ENCODE results near the gene ARL13B. TPM values are rescaled to one million over a fixed set of nuclear protein-coding genes. Genes with fewer than 3 reads are reported as not detected.
A peak's percentile ranks its signal among the peaks of the same experiment; 100 is the strongest.

Gene ARL13B
- total RNA-seq, 1 donor from 2014 or later: 13.5 TPM

- intact Hi-C loops (cut with DNase I): no loop called here
- no peak overlapping the region for H3K4me3 ChIP-seq
- no peak overlapping the region for H3K27ac ChIP-seq
- peaks cover 0 to 15% of the 10 kb centered on the region in 2 donors for H3K36me3 ChIP-seq
- H3K27me3 ChIP-seq: no peaks in the 10 kb centered on the region
- H3K9me3 ChIP-seq: no peaks in the 10 kb centered on the region
- TF ChIP-seq POLR2AphosphoS5 (IDR thresholded peaks at IDR 0.05; ENCODE audit: insufficient read depth in 1 of 2, low read depth in 1 of 2): no peak
- no peak for TF ChIP-seq CTCF (IDR thresholded peaks at IDR 0.05)
- DNase-seq (ENCODE audit: extremely low spot score in 2 of 2): no peak
- H3K4me1 ChIP-seq: no peaks in the 10 kb centered on the region
These were observed 66.6 kb downstream of the ARL13B start for GRCh38 chr3:94046533-94046932.

DNA sequence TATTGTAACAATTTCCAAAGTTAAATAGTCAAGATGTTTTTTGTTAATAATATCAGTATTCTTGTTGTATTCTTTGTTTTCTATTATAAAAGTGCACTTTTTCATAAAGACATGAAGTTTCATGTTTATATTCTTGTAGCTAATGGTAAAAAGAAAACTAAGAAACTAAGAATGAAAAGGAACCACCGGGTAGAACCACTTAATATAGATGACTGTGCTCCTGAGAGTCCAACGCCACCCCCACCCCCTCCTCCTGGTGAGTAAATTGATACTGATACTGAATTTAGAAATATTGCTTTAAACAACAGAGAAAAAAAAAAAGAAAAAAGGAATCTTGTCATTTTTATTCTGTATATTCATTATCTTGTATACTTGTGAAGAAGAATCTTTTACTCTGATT, 69.3 kb downstream of the ARL13B start:
- intact Hi-C loops (cut with DNase I): no loop called here
- Histone ChIP-seq H3K36me3 (peaks cover 0 to 11% of the 10 kb centered on the region in 2 donors), H3K27ac (no peak overlapping the region)

GRCh38 chr3:94050546-94050945, 70.6 kb downstream of the ARL13B start:
- DNase-seq (ENCODE audit: extremely low spot score in 2 of 2): no peak
- no peaks in the 10 kb centered on the region for H3K27me3 ChIP-seq
- no peak for TF ChIP-seq POLR2A (IDR thresholded peaks at IDR 0.05)
- no peak for TF ChIP-seq POLR2AphosphoS5 (IDR thresholded peaks at IDR 0.05; ENCODE audit: insufficient read depth in 1 of 2, low read depth in 1 of 2)
- TF ChIP-seq CTCF (IDR thresholded peaks at IDR 0.05): no peak
- intact Hi-C loops (cut with DNase I): no loop called here
- no peaks in the 10 kb centered on the region for H3K4me1 ChIP-seq
- H3K27ac ChIP-seq: no peak overlapping the region
- H3K9me3 ChIP-seq: no peaks in the 10 kb centered on the region
- no peak overlapping the region for H3K4me3 ChIP-seq
- H3K36me3 ChIP-seq: peaks cover 0 to 4% of the 10 kb centered on the region in 2 donors

More for the DNA sequence above, 69.3 kb downstream of the ARL13B start:
- no peak for DNase-seq (ENCODE audit: extremely low spot score in 2 of 2)
- Histone ChIP-seq H3K27me3 (no peaks in the 10 kb centered on the region), H3K9me3 (no peaks in the 10 kb centered on the region), H3K4me3 (no peak overlapping the region), H3K4me1 (no peaks in the 10 kb centered on the region)
- TF ChIP-seq POLR2AphosphoS5 (IDR thresholded peaks at IDR 0.05; ENCODE audit: insufficient read depth in 1 of 2, low read depth in 1 of 2) (no peak), CTCF (IDR thresholded peaks at IDR 0.05) (no peak), POLR2A (IDR thresholded peaks at IDR 0.05) (no peak)

DNA sequence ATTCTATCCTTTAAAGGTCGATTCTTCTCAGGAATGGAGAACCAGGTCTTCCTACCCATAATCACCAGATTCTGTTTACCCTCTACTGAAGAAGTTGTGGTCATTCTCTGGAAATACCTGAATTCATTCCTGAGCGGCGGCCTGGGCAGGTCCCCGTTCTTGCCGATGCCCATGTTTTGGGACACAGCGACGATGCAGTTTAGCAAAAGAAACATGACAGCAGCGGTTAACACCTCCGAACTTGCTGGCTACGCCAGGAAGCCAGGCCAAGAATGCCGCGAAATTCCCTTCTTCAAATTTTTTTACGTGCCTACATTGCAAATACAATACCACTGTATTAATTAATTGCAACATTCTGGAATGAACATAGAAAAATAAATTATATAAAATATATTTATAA, 81.3 kb downstream of the ARL13B start:
- no peak overlapping the region for H3K27ac ChIP-seq
- intact Hi-C loops (cut with DNase I): no loop called here
- no peaks in the 10 kb centered on the region for H3K27me3 ChIP-seq
- H3K4me1 ChIP-seq: peaks cover 33% of the 10 kb centered on the region
- no peak for DNase-seq (ENCODE audit: extremely low spot score in 2 of 2)
- TF ChIP-seq POLR2A (IDR thresholded peaks at IDR 0.05) (no peak), POLR2AphosphoS5 (IDR thresholded peaks at IDR 0.05; ENCODE audit: insufficient read depth in 1 of 2, low read depth in 1 of 2) (no peak)
- no peaks in the 10 kb centered on the region for H3K9me3 ChIP-seq
- no peaks in the 10 kb centered on the region for H3K36me3 ChIP-seq
- H3K4me3 ChIP-seq: no peak overlapping the region

DNA sequence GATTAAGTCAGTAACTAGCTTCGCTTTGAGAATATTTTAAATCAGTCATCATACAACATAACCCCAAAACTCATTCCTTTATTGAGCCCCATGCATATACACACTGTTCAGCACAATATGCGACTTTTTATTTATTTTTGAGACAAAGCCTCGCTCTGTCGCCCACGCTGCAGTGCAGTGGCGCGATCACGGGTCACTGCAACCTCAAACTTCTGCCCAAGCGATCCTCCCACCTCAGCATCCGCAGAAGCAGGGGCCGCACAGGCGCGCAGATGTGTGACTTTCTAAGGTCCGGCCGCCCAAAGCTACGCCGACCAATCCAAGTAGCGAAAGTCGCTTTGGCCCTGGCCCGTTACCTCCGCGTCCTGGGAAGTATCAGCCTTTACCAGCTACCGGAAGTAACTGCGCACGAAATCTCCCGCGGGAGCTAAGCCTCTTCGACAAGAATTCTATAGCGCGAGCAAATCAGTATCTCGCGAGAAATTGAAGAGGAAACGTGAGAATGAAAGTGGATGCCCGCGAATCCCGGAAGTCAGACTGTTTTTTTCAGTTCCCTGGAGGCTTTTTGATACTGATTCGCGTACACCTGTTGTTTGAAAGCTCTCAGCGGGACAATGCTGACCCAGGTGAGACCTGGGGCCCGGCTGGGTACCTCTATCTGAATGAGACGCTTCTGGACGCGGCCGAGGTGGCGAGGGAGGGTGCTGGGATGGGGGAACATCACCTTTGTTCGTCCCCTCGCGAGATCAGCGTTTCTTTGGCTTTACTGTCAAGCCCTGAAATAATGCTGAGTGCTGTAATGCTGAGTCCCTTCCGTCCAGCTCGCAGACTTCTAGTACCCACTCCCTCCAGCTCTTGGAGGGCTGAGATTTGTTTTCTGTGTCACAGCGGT, 82.8 kb downstream of the ARL13B start, which contains the start of the genes DHFR2 and NSUN3:
TSS of gene DHFR2 (minus strand) at position 404 of the 892 bp plus-strand sequence. CDS start 1,405 bp downstream, outside the sequence.
TSS of gene NSUN3 (plus strand) at position 549 of the 892 bp plus-strand sequence. CDS start at position 615, 66 bp downstream.
- Histone ChIP-seq H3K9me3 (no peaks in the 10 kb centered on the region), H3K27me3 (no peaks in the 10 kb centered on the region), H3K27ac (peak within 1 kb of the TSS; percentile 87), H3K36me3 (peaks cover 0 to 4% of the 10 kb centered on the region in 2 donors), H3K4me3 (peak within 1 kb of the TSS; percentile 79 to 85), H3K4me1 (peaks cover 33% of the 10 kb centered on the region)
- intact Hi-C loops (cut with DNase I): no loop called here
- TF ChIP-seq POLR2AphosphoS5 (IDR thresholded peaks at IDR 0.05; ENCODE audit: insufficient read depth in 1 of 2, low read depth in 1 of 2) (peak; percentile 86 to 94), CTCF (IDR thresholded peaks at IDR 0.05) (no peak), POLR2A (IDR thresholded peaks at IDR 0.05) (peak in 1 of 2 donors; percentile 30)
- DNase-seq (ENCODE audit: extremely low spot score in 2 of 2): peak in 1 of 2 donors; percentile 94

All from vagina (tissue), 2 donors.